Epithelial cell of esophagus (primary cell): ENCODE results near the gene STK24.

Experiments used
- DNase-seq: peaks from one replicate; pipeline ENCODE4 v3.0.0; 2010; ENCODE audit warnings: low read depth
- H3K4me3 ChIP-seq: 2 replicates; pipeline ENCODE4 v1.5.1; 2011; ENCODE audit warnings: mild to moderate bottlenecking, low read length, control low read depth
- TF ChIP-seq, protein P1 (sequence below): IDR thresholded peaks from 2 replicates; pipeline ENCODE4 v1.5.1; 2011; ENCODE audit warnings: low read depth, mild to moderate bottlenecking, low read length, control low read depth, inconsistent platforms; ENCODE audit not compliant: insufficient read depth; ENCODE audit errors: missing control alignments

The STK24 gene

DNA sequence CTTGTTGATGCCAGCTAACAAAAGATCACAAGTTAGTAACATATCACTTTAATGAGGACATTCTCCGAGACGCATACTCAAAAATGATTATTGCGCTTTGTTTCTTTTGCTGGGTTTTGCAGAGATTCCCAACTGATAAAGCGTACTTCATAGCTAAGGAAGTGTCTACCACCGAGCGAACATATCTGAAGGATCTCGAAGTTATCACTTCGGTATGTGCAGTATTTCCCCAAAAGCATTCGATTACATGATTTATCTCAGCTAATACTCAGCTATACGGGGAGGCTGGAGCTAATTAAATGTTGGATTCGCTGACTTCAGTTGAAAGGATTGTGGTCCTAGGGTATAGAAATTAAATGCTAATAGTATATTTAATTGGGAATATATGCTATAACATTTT lies 166.3 kb downstream of the STK24 start:
- no peak overlapping the region for H3K4me3 ChIP-seq
- TF ChIP-seq, protein P1, sequence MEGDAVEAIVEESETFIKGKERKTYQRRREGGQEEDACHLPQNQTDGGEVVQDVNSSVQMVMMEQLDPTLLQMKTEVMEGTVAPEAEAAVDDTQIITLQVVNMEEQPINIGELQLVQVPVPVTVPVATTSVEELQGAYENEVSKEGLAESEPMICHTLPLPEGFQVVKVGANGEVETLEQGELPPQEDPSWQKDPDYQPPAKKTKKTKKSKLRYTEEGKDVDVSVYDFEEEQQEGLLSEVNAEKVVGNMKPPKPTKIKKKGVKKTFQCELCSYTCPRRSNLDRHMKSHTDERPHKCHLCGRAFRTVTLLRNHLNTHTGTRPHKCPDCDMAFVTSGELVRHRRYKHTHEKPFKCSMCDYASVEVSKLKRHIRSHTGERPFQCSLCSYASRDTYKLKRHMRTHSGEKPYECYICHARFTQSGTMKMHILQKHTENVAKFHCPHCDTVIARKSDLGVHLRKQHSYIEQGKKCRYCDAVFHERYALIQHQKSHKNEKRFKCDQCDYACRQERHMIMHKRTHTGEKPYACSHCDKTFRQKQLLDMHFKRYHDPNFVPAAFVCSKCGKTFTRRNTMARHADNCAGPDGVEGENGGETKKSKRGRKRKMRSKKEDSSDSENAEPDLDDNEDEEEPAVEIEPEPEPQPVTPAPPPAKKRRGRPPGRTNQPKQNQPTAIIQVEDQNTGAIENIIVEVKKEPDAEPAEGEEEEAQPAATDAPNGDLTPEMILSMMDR = no peak
- no peak for DNase-seq

DNA sequence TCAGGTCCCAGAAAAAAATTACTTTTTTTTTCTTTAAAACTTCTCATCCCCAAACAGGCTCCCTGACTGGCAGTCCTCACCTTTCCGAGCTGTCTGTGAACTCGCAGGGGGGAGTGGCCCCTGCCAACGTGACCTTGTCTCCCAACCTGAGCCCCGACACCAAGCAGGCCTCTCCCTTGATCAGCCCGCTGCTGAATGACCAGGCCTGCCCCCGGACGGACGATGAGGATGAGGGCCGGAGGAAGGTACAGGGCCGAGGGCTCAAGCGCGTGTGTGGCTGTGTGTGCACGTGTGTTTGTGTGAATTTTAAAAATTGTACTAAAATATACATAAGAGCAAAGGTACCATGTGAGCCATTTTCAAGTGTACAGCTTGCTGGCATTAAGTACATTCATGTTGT lies 167.6 kb downstream of the STK24 start:
- TF ChIP-seq, protein P1 = no peak
- no peak overlapping the region for H3K4me3 ChIP-seq
- DNase-seq = no peak

DNA sequence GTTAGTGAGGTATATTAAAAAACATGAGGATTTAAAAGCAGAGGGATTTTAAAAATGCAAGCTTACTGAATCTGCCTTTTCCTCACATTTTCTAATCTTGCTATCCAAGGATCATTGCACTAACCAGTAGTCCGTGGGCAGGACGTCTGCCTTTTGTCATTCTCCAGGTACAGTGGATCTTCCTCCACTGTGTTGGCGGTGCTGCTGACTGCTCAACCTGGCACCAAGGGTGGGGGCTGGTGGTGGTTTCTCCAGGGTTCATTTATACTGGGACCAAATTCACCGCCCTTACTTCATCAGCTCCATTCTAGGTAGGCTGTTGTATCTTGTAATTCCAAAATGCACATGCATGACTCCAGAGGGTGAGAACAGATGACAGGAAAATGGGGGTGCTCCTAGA lies 169.3 kb downstream of the STK24 start:
- no peak overlapping the region for H3K4me3 ChIP-seq
- TF ChIP-seq, protein P1 = no peak
- DNase-seq = no peak

DNA sequence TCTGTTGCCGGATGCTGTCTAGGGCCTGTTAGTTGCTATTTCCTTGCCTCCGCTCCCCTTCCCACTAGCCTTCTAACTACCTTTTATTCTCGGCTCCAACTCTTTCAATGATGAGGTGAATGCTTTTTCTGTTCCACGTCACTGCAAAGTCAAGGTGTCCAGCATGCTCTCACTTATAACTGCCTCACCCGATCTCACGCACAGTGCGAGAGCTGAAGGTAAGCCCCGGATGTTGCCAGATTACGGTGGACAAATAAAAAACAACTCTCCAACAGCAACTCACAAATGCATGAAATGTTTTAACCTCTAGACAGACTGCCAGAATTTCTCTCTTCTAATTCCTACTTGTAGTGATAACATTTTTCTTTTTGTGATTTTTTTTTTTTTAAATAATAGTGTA lies 169.9 kb downstream of the STK24 start:
- TF ChIP-seq, protein P1 = no peak
- no peak overlapping the region for H3K4me3 ChIP-seq
- no peak for DNase-seq

DNA sequence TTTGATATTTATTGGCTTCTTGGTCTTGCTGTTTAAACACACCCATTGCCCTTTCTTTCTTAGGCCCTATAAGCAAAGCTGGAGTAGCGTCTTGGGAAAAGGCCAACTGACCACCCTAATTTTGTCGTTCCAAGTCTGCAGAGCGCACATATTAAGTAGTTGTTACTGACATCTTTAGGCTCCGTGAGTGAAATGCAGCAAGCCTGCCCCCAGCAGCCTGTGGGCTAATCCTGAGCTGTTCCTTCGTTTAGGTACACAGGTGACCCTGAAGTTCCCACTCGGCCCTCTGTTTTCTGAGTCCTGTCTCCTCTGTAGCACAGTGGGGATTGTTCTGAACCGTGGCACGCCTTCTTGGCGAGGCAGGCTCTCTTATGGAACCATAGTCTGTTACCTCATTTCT lies 170.5 kb downstream of the STK24 start:
- DNase-seq = no peak
- no peak overlapping the region for H3K4me3 ChIP-seq
- TF ChIP-seq, protein P1 = no peak

DNA sequence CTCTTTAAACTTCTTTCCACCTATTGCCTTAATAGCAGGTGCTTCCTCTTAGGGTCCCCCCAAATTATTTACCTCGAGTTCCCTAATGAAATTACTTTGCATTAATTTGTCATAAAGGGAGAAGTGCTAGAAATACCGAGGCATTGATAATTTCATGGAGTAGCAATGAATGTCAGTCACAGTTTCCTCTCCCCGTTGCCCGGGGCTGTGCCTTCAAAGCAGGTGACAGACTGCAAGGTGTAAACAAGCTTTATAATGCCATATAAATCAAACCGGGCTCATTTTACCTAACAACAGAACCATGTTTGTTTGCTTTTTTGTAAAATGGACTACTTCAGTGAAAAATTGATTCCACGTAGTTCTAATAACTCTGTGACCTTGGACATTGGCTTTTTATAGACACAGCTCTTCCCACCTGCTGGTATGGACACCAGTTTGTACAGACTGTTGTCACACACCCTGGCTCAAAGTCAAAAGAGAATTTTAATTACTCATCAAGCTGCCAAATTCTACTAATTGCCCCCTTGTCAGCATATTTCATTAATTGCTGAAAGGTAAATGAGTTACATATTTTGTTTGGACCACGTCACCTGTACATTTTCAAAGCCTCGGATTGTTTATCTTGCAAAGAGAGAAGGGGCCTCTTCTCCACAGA lies 171.1 kb downstream of the STK24 start:
- TF ChIP-seq, protein P1 = no peak
- H3K4me3 ChIP-seq = no peak overlapping the region
- no peak for DNase-seq

DNA sequence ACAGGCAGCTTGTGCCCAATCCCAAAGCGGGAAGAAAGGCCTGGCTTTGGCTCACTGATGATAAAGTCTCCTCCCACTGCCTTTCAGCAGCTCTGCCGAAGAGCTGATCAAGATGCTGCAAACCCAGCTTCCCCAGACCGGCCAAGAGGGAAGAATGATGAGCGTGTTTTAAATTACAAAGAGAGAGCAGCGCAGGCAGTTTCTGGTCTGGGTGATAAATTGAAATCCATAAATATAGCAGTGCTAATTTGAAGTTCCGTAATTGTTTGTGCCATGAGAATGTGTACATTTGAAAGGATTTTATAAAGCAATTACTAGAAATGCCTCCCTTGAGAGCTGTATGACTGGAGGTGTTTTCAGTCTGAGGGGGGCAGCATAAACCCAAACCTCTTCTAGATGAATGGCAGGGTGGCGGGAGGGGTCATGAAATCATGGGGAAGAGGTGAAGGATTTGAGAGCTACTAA lies 171.8 kb downstream of the STK24 start:
- DNase-seq = no peak
- TF ChIP-seq, protein P1 = no peak
- H3K4me3 ChIP-seq = no peak overlapping the region
